Amniotic epithelial cell (primary cell): Measurements from ENCODE around the gene ZDHHC14.

ENCODE experiments used
- DNase-seq: peaks from one replicate; pipeline ENCODE4 v3.0.0-alpha.2; 2010; ENCODE audit warnings: low read depth

ZDHHC14 gene

GRCh38 chr6:157516319-157517026, 135.5 kb downstream of the ZDHHC14 start:
- no peak for DNase-seq

GRCh38 chr6:157517601-157518359, 136.8 kb downstream of the ZDHHC14 start:
- no peak for DNase-seq

GRCh38 chr6:157518397-157519250, 137.6 kb downstream of the ZDHHC14 start:
- no peak for DNase-seq

- DNase-seq, result no peak
Measured at GRCh38 chr6:157519255-157520116, 138.5 kb downstream of the ZDHHC14 start.

GRCh38 chr6:157520117-157520406, 139.1 kb downstream of the ZDHHC14 start:
- DNase-seq, result no peak

GRCh38 chr6:157520596-157521361, 139.8 kb downstream of the ZDHHC14 start:
- DNase-seq, result no peak

- no peak for DNase-seq
Measured at GRCh38 chr6:157521362-157522335, 140.7 kb downstream of the ZDHHC14 start.

- no peak for DNase-seq
Measured at GRCh38 chr6:157522472-157522871, 141.5 kb downstream of the ZDHHC14 start.

GRCh38 chr6:157524735-157525134, 143.7 kb downstream of the ZDHHC14 start:
- no peak for DNase-seq

- DNase-seq, result no peak
Measured at GRCh38 chr6:157525292-157525889, 144.4 kb downstream of the ZDHHC14 start.

- DNase-seq, result no peak
Measured at GRCh38 chr6:157525918-157526425, 145.0 kb downstream of the ZDHHC14 start.

GRCh38 chr6:157527471-157527907, 146.5 kb downstream of the ZDHHC14 start:
- no peak for DNase-seq

GRCh38 chr6:157528931-157529653, 148.1 kb downstream of the ZDHHC14 start:
- DNase-seq, result peak; percentile 59

- DNase-seq, result no peak
Measured at GRCh38 chr6:157529654-157530039, 148.7 kb downstream of the ZDHHC14 start.

- DNase-seq, result no peak
Measured at GRCh38 chr6:157530126-157530525, 149.1 kb downstream of the ZDHHC14 start.

GRCh38 chr6:157530724-157531168, 149.8 kb downstream of the ZDHHC14 start:
- no peak for DNase-seq

- no peak for DNase-seq
Measured at GRCh38 chr6:157531169-157531985, 150.4 kb downstream of the ZDHHC14 start.

- no peak for DNase-seq
Measured at GRCh38 chr6:157531986-157532365, 151.0 kb downstream of the ZDHHC14 start.
